Measurements from ENCODE around the gene BOD1L1. TPM values are rescaled to one million over a fixed set of nuclear protein-coding genes. Genes with fewer than 3 reads are reported as not detected.

Gene BOD1L1
- total and polyA plus RNA-seq, 5 donors from 2014 or later = 1.4 to 48.9 (median 1.8) TPM

DNA sequence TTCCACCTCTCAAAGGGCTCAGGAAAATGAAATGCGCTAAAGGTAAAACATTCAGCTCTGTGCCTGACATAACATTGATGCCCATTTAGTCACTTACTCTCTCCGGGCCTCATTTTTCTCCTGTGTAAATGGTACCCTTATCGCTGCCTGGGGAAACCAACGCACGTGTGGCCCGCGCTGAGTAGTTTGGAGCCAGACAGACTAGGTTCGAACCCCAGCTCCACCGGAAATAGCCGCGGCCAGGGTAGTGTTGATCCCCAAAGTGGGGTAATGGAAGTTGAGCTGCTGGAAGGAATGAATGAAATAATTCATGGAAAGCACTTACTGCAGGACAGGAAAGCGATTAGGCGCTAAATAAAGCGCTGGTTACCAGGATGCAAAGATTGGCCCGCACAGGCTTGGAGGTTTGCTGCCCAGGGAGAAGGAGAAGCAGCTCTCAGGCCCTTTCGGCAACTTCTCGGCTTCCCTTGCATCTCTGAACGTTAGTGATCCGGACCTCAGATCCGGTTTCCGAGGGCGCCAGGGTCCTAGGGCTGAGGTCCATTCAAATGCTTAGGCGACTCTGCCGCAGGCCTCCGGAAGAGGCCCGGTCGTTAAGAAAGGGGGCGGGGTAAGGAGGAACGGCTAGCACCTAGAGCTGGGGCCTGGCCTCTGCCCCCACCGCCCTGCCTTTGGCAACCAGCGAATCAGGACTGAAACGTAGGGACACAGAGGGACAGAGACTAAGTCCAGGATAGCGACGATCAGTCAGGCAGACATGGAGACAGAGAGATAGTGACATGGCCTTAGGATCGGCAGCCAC is 96.5 kb downstream of the BOD1L1 start:
- no peak overlapping the region for H3K27ac Mint-ChIP-seq

DNA sequence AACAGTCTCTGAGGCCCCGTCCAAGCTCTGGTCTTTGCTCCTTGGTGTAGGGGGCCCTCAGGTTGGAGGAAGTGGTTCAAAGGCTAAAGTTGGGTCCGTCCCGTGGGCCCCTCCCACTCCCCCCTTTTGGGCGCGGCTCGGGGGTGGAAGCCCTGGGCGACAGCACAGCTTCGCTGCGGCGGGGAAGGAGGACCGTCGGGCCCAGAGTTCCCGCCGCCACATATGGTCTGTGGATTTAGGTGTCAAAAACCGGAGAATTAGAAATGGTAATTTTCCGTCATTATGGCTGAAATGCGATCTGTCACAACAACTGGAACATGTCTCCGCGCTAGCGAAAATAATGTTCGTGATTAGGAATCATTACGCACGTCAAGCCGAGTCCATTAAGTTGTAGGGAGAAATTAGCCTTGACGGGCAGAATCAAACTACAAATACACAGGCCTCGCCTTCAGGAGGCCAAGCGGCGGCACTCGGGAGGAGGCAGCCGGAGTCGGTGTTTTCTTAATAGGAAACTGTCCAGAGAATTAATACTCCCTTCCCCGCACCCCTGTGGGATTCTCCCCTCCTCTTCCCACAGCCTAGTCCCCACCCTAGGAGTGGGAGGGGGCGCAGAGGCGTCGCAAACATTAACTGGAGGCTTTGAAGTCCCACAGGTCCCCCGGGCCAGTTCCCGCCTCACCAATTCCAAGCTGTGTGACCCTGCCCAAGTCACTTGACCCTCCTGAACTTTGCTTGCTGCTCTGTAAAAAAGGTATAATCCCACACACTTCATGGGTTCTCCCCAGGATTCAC is 98.2 kb downstream of the BOD1L1 start:
- Mint-ChIP-seq H3K4me3 (peak overlapping the region in 1 of 4 donors; percentile 10), H3K4me1 (peaks cover 6 to 34% (median 18%) of the 10 kb centered on the region in 4 donors), H3K27ac (no peak overlapping the region), H3K27me3 (peaks cover 98% of the 10 kb centered on the region), H3K9me3 (peaks cover 0 to 10% (median 0%) of the 10 kb centered on the region in 7 donors), H3K36me3 (no peaks in the 10 kb centered on the region)
- H3K4me1 ChIP-seq (ENCODE audit: control insufficient read depth, insufficient read depth, low read length, poor library complexity, severe bottlenecking) = peaks cover 24% of the 10 kb centered on the region
- H3K27ac ChIP-seq (ENCODE audit: insufficient read depth, low read length, poor library complexity, severe bottlenecking) = no peak overlapping the region
- ATAC-seq (ENCODE audit: low read depth in 2 of 2) (no peak), DNase-seq (no peak)
- peaks cover 4 to 5% of the 10 kb centered on the region in 2 experiments for H3K9me3 ChIP-seq (ENCODE audit: control insufficient read depth in 2 of 2, low read length in 2 of 2)
- no peak overlapping the region for H3K4me3 ChIP-seq (ENCODE audit: low read depth, low read length)
- H3K27me3 ChIP-seq (ENCODE audit: control insufficient read depth, insufficient read depth, low read length) = peaks cover 67% of the 10 kb centered on the region
- no peaks in the 10 kb centered on the region for H3K36me3 ChIP-seq (ENCODE audit: control insufficient read depth, insufficient read depth, low read length)

More for the DNA sequence above, 96.5 kb downstream of the BOD1L1 start:
- Mint-ChIP-seq H3K27me3 (peaks cover 98% of the 10 kb centered on the region), H3K9me3 (peaks cover 0 to 11% (median 0%) of the 10 kb centered on the region in 7 donors), H3K4me1 (peaks cover 6 to 35% (median 20%) of the 10 kb centered on the region in 4 donors), H3K4me3 (peak overlapping the region in 1 of 4 donors; percentile 6), H3K36me3 (no peaks in the 10 kb centered on the region)
- H3K36me3 ChIP-seq (ENCODE audit: control insufficient read depth, insufficient read depth, low read length) = no peaks in the 10 kb centered on the region
- ATAC-seq (ENCODE audit: low read depth in 2 of 2) (no peak), DNase-seq (no peak)
- H3K4me3 ChIP-seq (ENCODE audit: low read depth, low read length) = no peak overlapping the region
- peaks cover 24% of the 10 kb centered on the region for H3K4me1 ChIP-seq (ENCODE audit: control insufficient read depth, insufficient read depth, low read length, poor library complexity, severe bottlenecking)
- H3K27me3 ChIP-seq (ENCODE audit: control insufficient read depth, insufficient read depth, low read length) = peaks cover 57% of the 10 kb centered on the region
- no peaks in the 10 kb centered on the region for H3K9me3 ChIP-seq (ENCODE audit: control insufficient read depth in 2 of 2, low read length in 2 of 2)
- no peak overlapping the region for H3K27ac ChIP-seq (ENCODE audit: insufficient read depth, low read length, poor library complexity, severe bottlenecking)

DNA sequence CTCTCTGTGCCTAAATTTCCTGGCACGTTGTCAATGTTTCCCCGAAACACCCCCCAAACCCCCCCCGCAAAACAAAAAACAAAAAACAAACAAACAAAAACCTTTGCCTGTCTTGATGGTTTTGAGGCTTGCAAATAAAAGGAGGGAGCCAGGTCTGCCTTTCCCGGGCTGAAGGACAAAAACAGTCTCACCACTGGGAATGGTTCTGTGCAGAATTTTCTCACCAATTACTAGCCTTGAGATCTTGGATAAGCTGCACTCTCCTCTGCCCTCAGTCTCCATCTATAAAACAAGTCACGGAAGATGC is 98.8 kb downstream of the BOD1L1 start:
- Histone ChIP-seq H3K4me1 (ENCODE audit: control insufficient read depth, insufficient read depth, low read length, poor library complexity, severe bottlenecking) (peaks cover 24% of the 10 kb centered on the region), H3K9me3 (ENCODE audit: control insufficient read depth in 2 of 2, low read length in 2 of 2) (peaks cover 5 to 11% of the 10 kb centered on the region in 2 experiments), H3K4me3 (ENCODE audit: low read depth, low read length) (peak overlapping the region; percentile 15), H3K27ac (ENCODE audit: insufficient read depth, low read length, poor library complexity, severe bottlenecking) (no peak overlapping the region), H3K36me3 (ENCODE audit: control insufficient read depth, insufficient read depth, low read length) (no peaks in the 10 kb centered on the region), H3K27me3 (ENCODE audit: control insufficient read depth, insufficient read depth, low read length) (peaks cover 66% of the 10 kb centered on the region)
- DNase-seq (no peak), ATAC-seq (ENCODE audit: low read depth in 2 of 2) (no peak)
- peak overlapping the region in 2 of 4 donors; percentile 13 to 33 for H3K4me3 Mint-ChIP-seq
- peaks cover 6 to 33% (median 17%) of the 10 kb centered on the region in 4 donors for H3K4me1 Mint-ChIP-seq
- no peak overlapping the region for H3K27ac Mint-ChIP-seq
- H3K27me3 Mint-ChIP-seq = peaks cover 98% of the 10 kb centered on the region
- H3K36me3 Mint-ChIP-seq = no peaks in the 10 kb centered on the region
- peaks cover 0 to 10% (median 0%) of the 10 kb centered on the region in 7 donors for H3K9me3 Mint-ChIP-seq

DNA sequence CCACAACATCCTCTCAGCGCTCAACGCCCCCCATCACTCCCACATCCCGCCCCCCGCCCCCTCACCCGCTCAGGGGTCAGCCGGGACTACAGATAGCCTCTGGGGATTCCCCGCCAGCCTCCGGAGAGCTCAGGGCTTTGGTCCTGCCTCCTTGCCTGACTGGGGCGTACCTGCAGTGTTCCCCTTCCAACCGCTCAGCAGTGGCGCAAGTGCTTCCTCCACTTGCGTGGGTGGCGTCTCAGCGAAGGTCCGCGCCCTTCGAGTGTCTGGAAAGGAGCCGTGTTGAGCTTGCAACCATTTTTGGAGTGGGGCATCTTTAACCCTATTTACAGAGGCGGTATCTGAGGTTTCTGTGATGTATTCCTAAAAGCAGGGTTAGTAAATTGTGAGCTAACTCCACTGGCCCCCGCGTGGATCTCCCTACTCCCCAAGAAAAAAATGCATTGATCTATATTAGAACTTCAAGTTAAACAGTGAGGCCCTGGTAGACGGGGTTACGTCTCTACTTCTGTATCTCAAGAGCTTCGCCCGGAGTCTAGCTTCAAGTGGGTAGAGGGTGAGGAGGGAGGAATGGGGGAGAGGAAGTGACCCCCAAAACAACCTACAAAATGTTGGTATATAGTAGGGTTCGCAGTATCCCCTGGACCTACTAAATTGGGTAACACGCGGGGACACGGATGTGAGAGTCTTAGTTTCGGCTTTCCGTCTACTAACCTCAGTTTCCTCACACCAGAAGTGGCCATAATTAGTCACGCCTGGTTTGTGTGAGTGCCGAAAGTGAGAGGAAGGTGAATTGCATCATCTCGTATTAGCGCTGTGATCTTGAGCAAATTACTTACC is 99.3 kb downstream of the BOD1L1 start:
- Mint-ChIP-seq H3K36me3 (no peaks in the 10 kb centered on the region), H3K27me3 (peaks cover 97% of the 10 kb centered on the region), H3K4me3 (peak overlapping the region; percentile 11 to 53 (median 32)), H3K4me1 (peaks cover 6 to 35% (median 17%) of the 10 kb centered on the region in 4 donors), H3K27ac (no peak overlapping the region), H3K9me3 (peaks cover 0 to 10% (median 0%) of the 10 kb centered on the region in 7 donors)
- no peak overlapping the region for H3K27ac ChIP-seq (ENCODE audit: insufficient read depth, low read length, poor library complexity, severe bottlenecking)
- H3K4me3 ChIP-seq (ENCODE audit: low read depth, low read length) = peak overlapping the region; percentile 15
- ATAC-seq (ENCODE audit: low read depth in 2 of 2) (no peak), DNase-seq (peak in 1 of 3 donors; percentile 51)
- no peaks in the 10 kb centered on the region for H3K36me3 ChIP-seq (ENCODE audit: control insufficient read depth, insufficient read depth, low read length)
- peaks cover 5 to 12% of the 10 kb centered on the region in 2 experiments for H3K9me3 ChIP-seq (ENCODE audit: control insufficient read depth in 2 of 2, low read length in 2 of 2)
- peaks cover 24% of the 10 kb centered on the region for H3K4me1 ChIP-seq (ENCODE audit: control insufficient read depth, insufficient read depth, low read length, poor library complexity, severe bottlenecking)
- peaks cover 63% of the 10 kb centered on the region for H3K27me3 ChIP-seq (ENCODE audit: control insufficient read depth, insufficient read depth, low read length)

DNA sequence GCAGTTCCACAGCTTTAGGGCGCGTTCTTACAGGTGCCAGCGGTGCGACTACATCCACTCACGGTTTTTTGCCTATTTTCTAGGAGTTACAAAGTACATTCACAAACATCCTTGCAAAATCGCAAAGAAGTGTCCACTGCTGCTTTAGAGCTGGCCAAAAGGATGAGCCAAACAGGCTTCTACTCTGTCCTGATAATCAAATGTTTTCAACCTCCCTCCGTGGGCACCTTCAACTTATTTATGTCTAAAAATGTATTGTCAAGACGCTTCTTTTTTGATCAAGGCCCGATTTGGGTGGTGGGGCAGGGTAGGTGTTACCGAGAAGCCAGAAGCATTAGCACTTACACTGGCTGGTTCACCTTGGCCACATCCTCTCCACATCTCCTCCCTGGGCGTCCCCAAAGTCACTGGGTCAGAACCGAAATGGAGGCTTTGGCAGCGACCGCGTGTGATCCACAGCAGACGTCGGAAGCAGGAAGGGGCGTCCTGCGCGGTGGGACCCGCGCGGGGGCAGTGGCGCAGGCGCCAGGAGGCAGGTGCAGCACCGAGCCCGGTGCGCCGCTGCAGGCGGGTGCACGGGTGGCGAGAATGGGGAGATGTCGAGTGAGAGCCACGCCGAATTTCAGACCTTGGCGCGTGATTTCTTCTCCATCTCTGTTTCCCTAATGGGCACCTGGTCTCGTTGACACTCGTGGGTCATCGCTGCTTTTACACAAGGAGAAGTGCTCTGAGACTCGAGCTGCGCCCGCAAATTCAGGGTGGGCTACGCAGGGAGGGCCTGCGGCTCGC is 100.1 kb downstream of the BOD1L1 start:
- H3K27ac Mint-ChIP-seq = peak overlapping the region in 1 of 3 donors; percentile 65
- Histone ChIP-seq H3K4me3 (ENCODE audit: low read depth, low read length) (no peak overlapping the region), H3K27me3 (ENCODE audit: control insufficient read depth, insufficient read depth, low read length) (peaks cover 58% of the 10 kb centered on the region), H3K27ac (ENCODE audit: insufficient read depth, low read length, poor library complexity, severe bottlenecking) (no peak overlapping the region), H3K4me1 (ENCODE audit: control insufficient read depth, insufficient read depth, low read length, poor library complexity, severe bottlenecking) (peaks cover 29% of the 10 kb centered on the region), H3K36me3 (ENCODE audit: control insufficient read depth, insufficient read depth, low read length) (no peaks in the 10 kb centered on the region), H3K9me3 (ENCODE audit: control insufficient read depth in 2 of 2, low read length in 2 of 2) (peaks cover 5 to 12% of the 10 kb centered on the region in 2 experiments)
- no peak for ATAC-seq (ENCODE audit: low read depth in 2 of 2)
- H3K27me3 Mint-ChIP-seq = peaks cover 97% of the 10 kb centered on the region
- H3K36me3 Mint-ChIP-seq = no peaks in the 10 kb centered on the region
- peaks cover 6 to 42% (median 18%) of the 10 kb centered on the region in 4 donors for H3K4me1 Mint-ChIP-seq
- no peak for DNase-seq
- H3K9me3 Mint-ChIP-seq = peaks cover 0 to 16% (median 0%) of the 10 kb centered on the region in 7 donors
- peak overlapping the region in 1 of 4 donors; percentile 60 for H3K4me3 Mint-ChIP-seq

DNA sequence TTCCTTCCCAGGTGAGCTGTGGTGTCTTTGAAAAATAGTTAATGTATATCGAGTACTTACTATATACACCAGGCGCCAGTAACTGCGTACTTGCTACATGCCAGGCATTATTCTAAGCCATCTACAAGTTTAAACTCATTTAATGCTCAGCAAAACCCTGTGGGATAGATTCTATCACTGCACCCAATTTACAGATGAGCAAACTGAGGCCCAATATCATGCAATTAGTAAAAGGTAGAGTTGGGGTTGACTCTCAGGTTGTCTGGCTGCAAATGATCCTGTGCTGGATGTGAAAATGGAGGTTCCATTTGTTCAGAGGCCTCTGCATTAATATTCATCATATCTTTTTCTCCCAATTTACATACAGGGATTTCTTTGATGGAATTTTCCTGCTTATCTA is 100.9 kb downstream of the BOD1L1 start:
- peaks cover 99% of the 10 kb centered on the region for H3K27me3 Mint-ChIP-seq

More for the DNA sequence above, 100.9 kb downstream of the BOD1L1 start:
- peaks cover 31% of the 10 kb centered on the region for H3K4me1 ChIP-seq (ENCODE audit: control insufficient read depth, insufficient read depth, low read length, poor library complexity, severe bottlenecking)
- H3K27me3 ChIP-seq (ENCODE audit: control insufficient read depth, insufficient read depth, low read length) = peaks cover 56% of the 10 kb centered on the region
- no peak overlapping the region for H3K27ac ChIP-seq (ENCODE audit: insufficient read depth, low read length, poor library complexity, severe bottlenecking)
- Mint-ChIP-seq H3K9me3 (peaks cover 0 to 16% (median 0%) of the 10 kb centered on the region in 7 donors), H3K27ac (no peak overlapping the region), H3K4me3 (no peak overlapping the region), H3K4me1 (peaks cover 6 to 48% (median 18%) of the 10 kb centered on the region in 4 donors), H3K36me3 (no peaks in the 10 kb centered on the region)
- H3K4me3 ChIP-seq (ENCODE audit: low read depth, low read length) = no peak overlapping the region
- DNase-seq (no peak), ATAC-seq (ENCODE audit: low read depth in 2 of 2) (no peak)
- peaks cover 5 to 12% of the 10 kb centered on the region in 2 experiments for H3K9me3 ChIP-seq (ENCODE audit: control insufficient read depth in 2 of 2, low read length in 2 of 2)
- H3K36me3 ChIP-seq (ENCODE audit: control insufficient read depth, insufficient read depth, low read length) = no peaks in the 10 kb centered on the region
